Posterior vena cava (tissue), 2 donors: ENCODE measurements around the gene ACTA1. TPM values are rescaled to one million over a fixed set of nuclear protein-coding genes. Genes with fewer than 3 reads are reported as not detected.
"Not testable (repeated sequence)": the region's sequence is repeated elsewhere in the genome, so short reads cannot be mapped to it uniquely, and the experiment has no call there.

ENCODE experiments used
- DNase-seq: peaks from one replicate; pipeline ENCODE4 v3.0.0-alpha.2; 2020; ENCODE audit warnings: low spot score
- intact Hi-C, 2 donors: fragments of 100-400 bp; cut with DNase I; formaldehyde crosslinking; loops; one replicate each; pipeline versions ENCODE4 v1.14.1 to v1.14.2; 2022 to 2023
- total RNA-seq, 2 donors: library from RNA; stranded (reverse); fragmentation: NEBNext Ultra II Directional; extraction: Animal tissue kit (Norgen Biotek cat#: 25700); gene quantifications; one replicate each; pipeline ENCODE4 v1.2.1, GENCODE V29; 2021
- donor health status: DM: yes; HTN: yes; CAD: no.
- donor health status: DM: yes; HTN: yes; CAD: no.

ACTA1 gene
- total RNA-seq, 2 donors from 2014 or later = 6.4 to 6.8 TPM

- DNase-seq = no peak
- intact Hi-C loops = no loop called here
Observed at GRCh38 chr1:229448354-229448753, 14.5 kb upstream of the ACTA1 start.

GRCh38 chr1:229447809-229448252 lies 13.9 kb upstream of the ACTA1 start:
- intact Hi-C loops = no loop called here
- no peak for DNase-seq

GRCh38 chr1:229445828-229446227 lies 11.9 kb upstream of the ACTA1 start:
- intact Hi-C loops = no loop called here
- no peak for DNase-seq

- intact Hi-C loops = no loop called here
- no peak for DNase-seq
Observed at GRCh38 chr1:229440851-229441537, 7.1 kb upstream of the ACTA1 start.

- intact Hi-C loops = no loop called here
- DNase-seq = no peak
Observed at GRCh38 chr1:229438021-229438420, 4.1 kb upstream of the ACTA1 start.

GRCh38 chr1:229437443-229437842 lies 3.5 kb upstream of the ACTA1 start:
- no peak for DNase-seq
- intact Hi-C loops = no loop called here

- intact Hi-C loops = no loop called here
- DNase-seq = no peak
Observed at GRCh38 chr1:229436201-229436600, 2.3 kb upstream of the ACTA1 start.

- no peak for DNase-seq
- intact Hi-C loops = no loop called here
Observed at GRCh38 chr1:229434641-229435051, 752 bp upstream of the ACTA1 start.

GRCh38 chr1:229433364-229434004 lies 410 bp downstream of the ACTA1 start:
- no peak for DNase-seq
- intact Hi-C loops = no loop called here

GRCh38 chr1:229432905-229433304 lies 989 bp downstream of the ACTA1 start:
- DNase-seq = no peak
- intact Hi-C loops = no loop called here

- no peak for DNase-seq
- intact Hi-C loops = no loop called here
Observed at GRCh38 chr1:229432116-229432461, 1.8 kb downstream of the ACTA1 start.

- no peak for DNase-seq
Observed at GRCh38 chr1:229431284-229432115, 2.4 kb downstream of the ACTA1 start.

GRCh38 chr1:229430761-229431283 lies 3.1 kb downstream of the ACTA1 start:
- intact Hi-C loops = no loop called here
- DNase-seq = no peak

More at GRCh38 chr1:229431284-229432115, 2.4 kb downstream of the ACTA1 start:
- intact Hi-C loops = no loop called here

GRCh38 chr1:229428256-229428655 lies 5.6 kb downstream of the ACTA1 start:
- no peak for DNase-seq
- intact Hi-C loops = no loop called here

- DNase-seq = no peak
- intact Hi-C loops = no loop called here
Observed at GRCh38 chr1:229427572-229427971, 6.3 kb downstream of the ACTA1 start.

- intact Hi-C loops = no loop called here
- DNase-seq = no peak
Observed at GRCh38 chr1:229425564-229426159, 8.2 kb downstream of the ACTA1 start.

GRCh38 chr1:229420765-229421164 lies 13.1 kb downstream of the ACTA1 start:
- intact Hi-C loops = no loop called here
- no peak for DNase-seq

GRCh38 chr1:229420224-229420623 lies 13.7 kb downstream of the ACTA1 start:
- intact Hi-C loops = no loop called here
- DNase-seq = no peak

- DNase-seq, intact Hi-C loops: not testable (repeated sequence)
Observed at GRCh38 chr1:229418586-229418985, 15.3 kb downstream of the ACTA1 start.

GRCh38 chr1:229412810-229413209 lies 21.1 kb downstream of the ACTA1 start:
- DNase-seq, intact Hi-C loops: not testable (repeated sequence)
